HFF-Myc (cell line): ENCODE data around the gene CEP85.

Experiments
- DNase-seq: peaks from one replicate; pipeline ENCODE4 v3.0.0-alpha.2; 2011; ENCODE audit warnings: low read depth; ENCODE audit errors: extremely low read depth
- H3K4me3 ChIP-seq: replicated peaks from 2 replicates; pipeline ENCODE4 v1.5.1; 2011; ENCODE audit warnings: low read depth, mild to moderate bottlenecking, control low read depth, low read length
- CTCF ChIP-seq: IDR thresholded peaks from 2 replicates; pipeline ENCODE4 v1.5.1; 2012; ENCODE audit warnings: mild to moderate bottlenecking, low read depth, low read length, control low read depth; ENCODE audit errors: missing control alignments

Gene CEP85

GRCh38 chr1:26293911-26294463, 60.0 kb downstream of the CEP85 start:
- DNase-seq = no peak
- H3K4me3 ChIP-seq = no peak overlapping the region
- TF ChIP-seq CTCF = no peak

- TF ChIP-seq CTCF = no peak
- no peak for DNase-seq
- H3K4me3 ChIP-seq = no peak overlapping the region
Measured at GRCh38 chr1:26295194-26296138, 61.5 kb downstream of the CEP85 start.

GRCh38 chr1:26296340-26297056, 62.5 kb downstream of the CEP85 start:
- no peak for DNase-seq
- H3K4me3 ChIP-seq = no peak overlapping the region
- no peak for TF ChIP-seq CTCF

- no peak for TF ChIP-seq CTCF
- H3K4me3 ChIP-seq = no peak overlapping the region
- no peak for DNase-seq
Measured at GRCh38 chr1:26297057-26297790, 63.2 kb downstream of the CEP85 start.

- DNase-seq = no peak
- no peak for TF ChIP-seq CTCF
- H3K4me3 ChIP-seq = no peak overlapping the region
Measured at GRCh38 chr1:26297791-26298124, 63.8 kb downstream of the CEP85 start.

- DNase-seq = no peak
- TF ChIP-seq CTCF = no peak
- no peak overlapping the region for H3K4me3 ChIP-seq
Measured at GRCh38 chr1:26300578-26301275, 66.7 kb downstream of the CEP85 start.
